GM12801 (cell line): ENCODE measurements around the gene RHBDD1.

Source experiments
- TF ChIP-seq, protein P1 (sequence below): IDR thresholded peaks from one replicate; pipeline ENCODE4 v1.5.1; 2011; ENCODE audit warnings: control low read depth; ENCODE audit not compliant: insufficient read length; ENCODE audit errors: extremely low read depth

RHBDD1 gene

GRCh38 chr2:227007148-227007547, 171.3 kb downstream of the RHBDD1 start:
- TF ChIP-seq, protein P1, sequence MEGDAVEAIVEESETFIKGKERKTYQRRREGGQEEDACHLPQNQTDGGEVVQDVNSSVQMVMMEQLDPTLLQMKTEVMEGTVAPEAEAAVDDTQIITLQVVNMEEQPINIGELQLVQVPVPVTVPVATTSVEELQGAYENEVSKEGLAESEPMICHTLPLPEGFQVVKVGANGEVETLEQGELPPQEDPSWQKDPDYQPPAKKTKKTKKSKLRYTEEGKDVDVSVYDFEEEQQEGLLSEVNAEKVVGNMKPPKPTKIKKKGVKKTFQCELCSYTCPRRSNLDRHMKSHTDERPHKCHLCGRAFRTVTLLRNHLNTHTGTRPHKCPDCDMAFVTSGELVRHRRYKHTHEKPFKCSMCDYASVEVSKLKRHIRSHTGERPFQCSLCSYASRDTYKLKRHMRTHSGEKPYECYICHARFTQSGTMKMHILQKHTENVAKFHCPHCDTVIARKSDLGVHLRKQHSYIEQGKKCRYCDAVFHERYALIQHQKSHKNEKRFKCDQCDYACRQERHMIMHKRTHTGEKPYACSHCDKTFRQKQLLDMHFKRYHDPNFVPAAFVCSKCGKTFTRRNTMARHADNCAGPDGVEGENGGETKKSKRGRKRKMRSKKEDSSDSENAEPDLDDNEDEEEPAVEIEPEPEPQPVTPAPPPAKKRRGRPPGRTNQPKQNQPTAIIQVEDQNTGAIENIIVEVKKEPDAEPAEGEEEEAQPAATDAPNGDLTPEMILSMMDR = no peak

DNA sequence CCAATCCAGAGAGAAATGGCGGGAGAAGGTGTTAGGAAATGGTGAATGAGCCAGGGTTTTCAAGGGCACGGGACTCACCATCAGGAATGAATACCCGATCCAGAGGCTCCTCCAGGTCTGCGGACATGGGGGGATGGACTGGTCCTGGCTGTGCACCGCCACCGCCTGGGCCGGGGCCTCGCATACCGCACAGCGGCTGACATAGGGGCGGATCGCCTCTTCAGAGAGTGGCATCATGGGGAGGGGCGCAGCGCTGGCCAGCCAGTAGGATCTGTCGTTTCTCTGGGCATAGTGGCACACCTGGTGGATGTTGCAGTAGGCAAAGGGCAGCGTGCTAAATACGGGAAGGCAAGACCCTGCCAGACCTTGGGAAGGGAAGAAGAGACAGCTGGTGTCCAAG, 172.1 kb downstream of the RHBDD1 start:
- TF ChIP-seq, protein P1 = no peak

DNA sequence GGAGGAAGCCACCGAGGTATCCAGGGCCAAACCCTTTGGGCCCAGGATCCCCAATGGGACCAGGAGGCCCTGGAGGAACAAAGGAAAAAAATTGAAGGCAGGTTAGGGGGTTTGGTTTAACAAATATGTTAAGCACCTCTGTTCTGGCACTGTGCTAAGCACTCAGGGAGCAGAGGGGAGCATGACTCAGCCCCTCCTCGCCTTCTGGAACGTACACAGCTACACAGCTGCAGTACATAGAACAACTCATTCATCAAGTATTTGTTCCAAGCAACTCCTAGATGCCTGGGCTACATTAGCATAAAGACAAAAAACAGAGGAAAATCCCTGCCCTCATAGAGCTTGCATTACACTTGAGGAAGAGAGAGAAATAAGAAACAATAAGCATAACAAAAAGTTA, 174.6 kb downstream of the RHBDD1 start:
- TF ChIP-seq, protein P1 = no peak

GRCh38 chr2:227013330-227013729, 177.5 kb downstream of the RHBDD1 start:
- TF ChIP-seq, protein P1 = no peak

DNA sequence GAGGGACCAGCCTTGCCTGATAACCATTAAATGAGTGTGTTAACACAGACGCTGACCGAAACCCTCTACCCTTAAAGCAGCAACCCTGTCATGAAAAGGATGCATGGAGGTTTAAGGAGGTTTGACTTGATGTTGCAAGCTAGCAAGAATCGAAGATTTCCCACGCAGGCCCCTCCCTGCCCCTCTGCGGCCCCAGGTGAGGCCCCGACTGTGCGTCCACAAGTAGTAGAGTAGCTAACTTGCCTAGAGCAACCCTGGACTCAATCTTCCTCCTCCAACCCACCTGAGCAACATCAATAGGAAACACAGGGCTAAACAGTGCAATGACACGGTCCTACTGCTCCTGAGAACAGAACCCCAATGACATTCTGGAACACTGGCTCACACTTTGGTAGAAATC, 178.0 kb downstream of the RHBDD1 start:
- TF ChIP-seq, protein P1 = no peak

DNA sequence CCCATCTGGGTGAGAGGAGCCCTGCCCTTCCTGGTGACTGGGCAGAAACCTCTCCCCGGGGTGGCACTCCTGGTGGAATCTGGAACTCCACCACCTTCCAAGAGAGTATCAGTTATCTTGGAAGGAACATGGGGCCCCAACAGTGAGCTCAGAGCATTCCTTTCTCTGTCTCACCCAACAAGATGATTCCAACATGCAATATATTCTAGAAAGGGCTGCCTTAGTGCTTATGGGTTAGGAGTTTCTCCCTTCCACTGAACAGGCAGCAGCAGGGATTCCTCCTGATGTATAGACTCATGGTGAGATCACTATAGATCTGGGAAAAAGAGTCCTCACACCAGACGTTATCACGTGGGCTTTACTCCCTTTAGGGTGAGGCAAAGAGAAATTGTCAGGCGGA, 181.0 kb downstream of the RHBDD1 start:
- TF ChIP-seq, protein P1 = no peak

DNA sequence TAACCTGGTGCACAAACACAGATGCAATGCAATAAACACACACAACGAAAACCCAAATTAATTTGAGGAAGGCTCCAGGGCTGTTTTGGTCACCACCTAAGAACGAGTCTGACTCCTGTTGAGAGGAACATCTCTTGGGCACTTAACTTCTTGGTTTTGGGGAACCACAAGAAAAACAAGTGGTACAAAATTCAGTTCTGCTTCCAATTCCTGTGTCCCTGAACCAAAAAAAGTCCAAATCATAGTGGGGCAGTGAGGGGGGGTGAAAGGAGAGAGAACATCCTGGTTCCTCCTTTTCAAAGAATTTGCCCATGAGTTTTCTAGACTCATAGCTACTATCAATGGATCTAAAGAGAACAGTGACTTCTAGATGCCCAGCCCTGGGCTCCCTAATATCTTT, 184.6 kb downstream of the RHBDD1 start:
- TF ChIP-seq, protein P1 = no peak

GRCh38 chr2:227022608-227023007, 186.8 kb downstream of the RHBDD1 start:
- TF ChIP-seq, protein P1 = no peak
